Measurements from ENCODE around the gene SEC14L1.

Gene SEC14L1

DNA sequence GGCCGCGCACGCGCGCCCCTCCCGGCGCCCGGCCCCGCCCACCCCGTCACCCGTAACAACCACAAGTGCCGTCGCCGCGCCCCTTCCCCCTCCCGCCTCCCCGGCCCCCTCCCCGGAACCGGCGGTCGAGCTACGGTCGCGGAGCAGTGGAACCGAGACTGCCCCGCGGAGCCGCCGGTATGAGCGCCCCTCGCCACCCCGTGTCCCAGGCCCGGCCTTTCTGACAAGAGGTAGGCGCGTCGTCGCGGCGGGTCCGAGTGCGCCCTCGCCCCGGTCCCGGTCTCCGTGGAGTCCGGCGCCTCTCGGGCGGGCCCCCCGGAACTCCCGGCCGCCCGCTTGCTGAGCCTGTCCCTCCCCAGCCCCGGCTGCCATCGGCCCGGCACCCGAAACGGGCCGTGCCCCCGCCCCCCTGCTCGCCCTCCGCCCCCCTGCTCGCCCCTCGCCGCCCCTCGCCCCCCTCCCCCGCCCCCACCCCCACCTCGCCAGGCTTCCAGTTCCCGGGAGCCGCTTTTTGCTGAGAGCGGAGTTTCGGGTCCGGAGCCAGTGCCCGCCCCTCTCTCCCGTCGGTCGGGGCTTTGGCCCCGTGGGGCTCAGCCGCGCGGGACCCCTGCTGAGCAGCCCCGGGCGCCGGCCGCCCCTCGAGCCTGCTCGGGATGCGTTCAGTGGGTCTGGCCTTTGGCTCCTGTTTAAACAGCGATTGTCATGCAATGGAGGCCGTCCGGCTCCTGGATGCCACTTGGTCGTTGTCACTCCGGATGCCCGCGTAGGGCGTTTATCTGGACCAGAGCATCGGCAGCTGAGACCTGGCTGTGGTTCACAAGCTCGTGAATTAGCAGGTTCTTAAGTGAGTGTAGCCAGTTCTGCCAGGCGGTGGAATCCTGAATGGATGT is at the start of gene SEC14L1:
TSS of gene SEC14L1 (plus strand) at position 92 of the 890 bp plus-strand sequence. CDS start 2,628 bp downstream, outside the sequence.
- Histone ChIP-seq H4K20me1 (ENCODE audit: insufficient read depth) (no peaks in the 10 kb centered on the region), H3K36me3 (ENCODE audit: insufficient read depth) (no peaks in the 10 kb centered on the region), H2AFZ (ENCODE audit: low read depth) (peak within 1 kb of the TSS; percentile 73), H3K4me2 (peak within 1 kb of the TSS; percentile 96), H3K4me3 (IDR thresholded peaks at IDR 0.05; ENCODE audit: insufficient read depth, low read depth, low read length) (no peak within 1 kb of the TSS), H3K27me3 (ENCODE audit: insufficient read depth, low read depth) (no peaks in the 10 kb centered on the region), H3K79me2 (ENCODE audit: insufficient read depth, low read depth) (peaks cover 28% of the 10 kb centered on the region; the same call in 1 of the 2 replicates), H3K27ac (peak within 1 kb of the TSS; percentile 86), H3K9ac (peak within 1 kb of the TSS; percentile 83), H3K4me1 (ENCODE audit: low read depth, poor library complexity, severe bottlenecking) (peaks cover 56% of the 10 kb centered on the region)
- TF ChIP-seq, protein P1, sequence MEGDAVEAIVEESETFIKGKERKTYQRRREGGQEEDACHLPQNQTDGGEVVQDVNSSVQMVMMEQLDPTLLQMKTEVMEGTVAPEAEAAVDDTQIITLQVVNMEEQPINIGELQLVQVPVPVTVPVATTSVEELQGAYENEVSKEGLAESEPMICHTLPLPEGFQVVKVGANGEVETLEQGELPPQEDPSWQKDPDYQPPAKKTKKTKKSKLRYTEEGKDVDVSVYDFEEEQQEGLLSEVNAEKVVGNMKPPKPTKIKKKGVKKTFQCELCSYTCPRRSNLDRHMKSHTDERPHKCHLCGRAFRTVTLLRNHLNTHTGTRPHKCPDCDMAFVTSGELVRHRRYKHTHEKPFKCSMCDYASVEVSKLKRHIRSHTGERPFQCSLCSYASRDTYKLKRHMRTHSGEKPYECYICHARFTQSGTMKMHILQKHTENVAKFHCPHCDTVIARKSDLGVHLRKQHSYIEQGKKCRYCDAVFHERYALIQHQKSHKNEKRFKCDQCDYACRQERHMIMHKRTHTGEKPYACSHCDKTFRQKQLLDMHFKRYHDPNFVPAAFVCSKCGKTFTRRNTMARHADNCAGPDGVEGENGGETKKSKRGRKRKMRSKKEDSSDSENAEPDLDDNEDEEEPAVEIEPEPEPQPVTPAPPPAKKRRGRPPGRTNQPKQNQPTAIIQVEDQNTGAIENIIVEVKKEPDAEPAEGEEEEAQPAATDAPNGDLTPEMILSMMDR (conservative IDR thresholded peaks at IDR 0.05; ENCODE audit: low read depth, low read length), result no peak

DNA sequence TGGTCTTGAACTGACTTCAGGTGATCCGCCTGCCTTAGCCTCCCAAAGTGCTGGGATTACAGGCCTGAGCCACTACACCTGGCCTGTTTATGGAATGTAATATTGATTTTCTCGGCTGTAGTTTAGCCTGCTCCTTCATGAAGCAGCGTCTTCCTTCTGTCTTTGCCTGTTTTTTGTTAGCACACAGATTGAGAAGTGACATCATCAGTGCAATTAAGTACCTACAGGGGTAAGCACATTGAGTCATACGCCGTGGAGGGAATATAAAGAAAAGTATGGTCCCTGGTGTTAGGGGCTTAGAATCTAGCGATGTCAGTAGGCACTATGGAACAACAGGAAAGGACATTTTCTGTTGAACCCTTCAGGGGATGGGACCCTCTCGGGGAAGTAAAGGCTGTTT is 48.7 kb upstream of the SEC14L1 start:
- no peak overlapping the region for H3K9ac ChIP-seq
- H3K4me2 ChIP-seq, result no peak overlapping the region
- no peak overlapping the region for H2AFZ ChIP-seq (ENCODE audit: low read depth)
- TF ChIP-seq, protein P1 (conservative IDR thresholded peaks at IDR 0.05; ENCODE audit: low read depth, low read length), result no peak
- peaks cover 70% of the 10 kb centered on the region for H3K4me1 ChIP-seq (ENCODE audit: low read depth, poor library complexity, severe bottlenecking)
- peaks cover 19% of the 10 kb centered on the region; the same call in 1 of the 2 replicates for H3K36me3 ChIP-seq (ENCODE audit: insufficient read depth)
- no peaks in the 10 kb centered on the region for H3K27me3 ChIP-seq (ENCODE audit: insufficient read depth, low read depth)
- peaks cover 52% of the 10 kb centered on the region for H3K79me2 ChIP-seq (ENCODE audit: insufficient read depth, low read depth)
- H3K27ac ChIP-seq, result no peak overlapping the region
- no peaks in the 10 kb centered on the region for H4K20me1 ChIP-seq (ENCODE audit: insufficient read depth)
- H3K4me3 ChIP-seq (IDR thresholded peaks at IDR 0.05; ENCODE audit: insufficient read depth, low read depth, low read length), result no peak overlapping the region

DNA sequence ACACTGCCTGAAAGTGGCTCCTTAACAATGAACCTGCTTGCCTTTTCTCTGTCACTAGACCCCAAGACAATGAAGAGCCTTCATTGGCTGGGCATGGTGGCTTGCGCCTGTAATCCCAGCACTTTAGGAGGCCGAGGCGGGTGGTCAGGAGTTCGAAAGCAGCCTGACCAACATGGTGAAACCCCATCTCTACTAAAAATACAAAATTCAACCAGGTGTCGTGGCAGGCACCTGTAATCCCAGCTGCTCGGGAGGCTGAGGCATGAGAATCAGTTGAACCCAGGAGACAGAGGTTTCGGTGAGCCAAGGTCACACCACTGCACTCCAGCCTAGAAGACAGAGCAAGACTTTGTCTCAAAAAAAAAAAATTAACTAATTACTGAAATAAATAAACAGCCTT is 45.3 kb upstream of the SEC14L1 start:
- Histone ChIP-seq H3K4me2 (no peak overlapping the region), H3K27me3 (ENCODE audit: insufficient read depth, low read depth) (no peaks in the 10 kb centered on the region), H3K36me3 (ENCODE audit: insufficient read depth) (peaks cover 19% of the 10 kb centered on the region; the same call in 1 of the 2 replicates), H3K4me1 (ENCODE audit: low read depth, poor library complexity, severe bottlenecking) (peaks cover 54% of the 10 kb centered on the region), H2AFZ (ENCODE audit: low read depth) (no peak overlapping the region), H3K79me2 (ENCODE audit: insufficient read depth, low read depth) (peaks cover 30% of the 10 kb centered on the region), H3K9ac (no peak overlapping the region), H3K4me3 (IDR thresholded peaks at IDR 0.05; ENCODE audit: insufficient read depth, low read depth, low read length) (no peak overlapping the region), H3K27ac (no peak overlapping the region), H4K20me1 (ENCODE audit: insufficient read depth) (no peaks in the 10 kb centered on the region)
- TF ChIP-seq, protein P1 (conservative IDR thresholded peaks at IDR 0.05; ENCODE audit: low read depth, low read length), result no peak

DNA sequence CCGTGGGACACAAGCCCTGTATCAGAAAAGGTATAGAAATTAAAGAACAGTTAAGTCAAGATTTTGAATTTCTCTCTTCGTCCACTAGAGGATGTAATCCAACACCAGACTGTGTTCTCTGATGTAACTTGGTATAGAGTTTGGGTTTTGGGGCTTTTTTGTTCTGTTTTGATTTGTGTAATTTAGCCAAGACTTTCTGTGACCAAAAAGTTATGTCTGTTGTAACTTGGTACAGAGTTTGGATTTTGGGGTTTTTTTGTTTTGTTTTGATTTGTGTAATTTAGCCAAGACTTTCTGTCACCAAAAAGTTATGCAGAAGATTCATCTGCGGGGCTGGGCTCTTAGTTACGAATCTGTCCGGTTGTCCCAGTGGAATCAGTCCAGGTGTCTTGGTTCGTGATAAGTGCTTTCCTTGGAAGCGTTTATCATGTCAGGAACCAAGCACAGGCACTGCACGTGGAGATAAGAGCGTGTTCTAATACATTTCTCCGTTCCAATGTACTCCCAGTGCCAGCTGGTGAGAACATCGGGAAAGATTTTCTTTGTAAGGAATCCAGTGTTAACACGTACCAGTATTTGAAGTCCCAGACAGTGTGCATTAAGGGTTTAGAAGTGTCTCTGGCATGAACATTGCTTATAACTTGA is 44.1 kb upstream of the SEC14L1 start:
- Histone ChIP-seq H3K27me3 (ENCODE audit: insufficient read depth, low read depth) (no peaks in the 10 kb centered on the region), H3K79me2 (ENCODE audit: insufficient read depth, low read depth) (peaks cover 18% of the 10 kb centered on the region), H3K4me2 (no peak overlapping the region), H3K27ac (no peak overlapping the region), H4K20me1 (ENCODE audit: insufficient read depth) (no peaks in the 10 kb centered on the region), H3K36me3 (ENCODE audit: insufficient read depth) (peaks cover 12% of the 10 kb centered on the region; the same call in 1 of the 2 replicates), H3K4me3 (IDR thresholded peaks at IDR 0.05; ENCODE audit: insufficient read depth, low read depth, low read length) (no peak overlapping the region), H3K4me1 (ENCODE audit: low read depth, poor library complexity, severe bottlenecking) (peaks cover 43% of the 10 kb centered on the region), H2AFZ (ENCODE audit: low read depth) (no peak overlapping the region), H3K9ac (no peak overlapping the region)
- TF ChIP-seq, protein P1 (conservative IDR thresholded peaks at IDR 0.05; ENCODE audit: low read depth, low read length), result peak; percentile 74
